Vagina (tissue), 2 donors: Measurements from ENCODE around the gene SMPDL3B. TPM values are rescaled to one million over a fixed set of nuclear protein-coding genes. Genes with fewer than 3 reads are reported as not detected.

Source experiments
- DNase-seq, 2 donors: peaks; one replicate each; pipeline ENCODE4 v3.0.0-alpha.2; 2017; ENCODE audit errors: extremely low spot score in 2 of 2
- H3K27ac ChIP-seq: fragments of 200-600 bp; sonication (generic); one replicate; pipeline ENCODE4 v1.5.1; 2019
- H3K27me3 ChIP-seq: fragments of 200-600 bp; sonication (generic); one replicate; pipeline ENCODE4 v1.5.1; 2019
- H3K36me3 ChIP-seq, 2 donors: fragments of 200-600 bp; sonication (generic); one replicate each; pipeline ENCODE4 v1.5.1; 2017 to 2019
- H3K4me1 ChIP-seq: fragments of 200-600 bp; sonication (generic); one replicate; pipeline ENCODE4 v1.5.1; 2019
- H3K4me3 ChIP-seq, 2 donors: fragments of 200-600 bp; sonication (generic); 1 replicate in 1 of 2; 2 replicates in 1 of 2; pipeline ENCODE4 v1.5.1; 2016 to 2019
- H3K9me3 ChIP-seq: fragments of 200-600 bp; sonication (generic); one replicate; pipeline ENCODE4 v1.5.1; 2019
- POLR2A ChIP-seq, 2 donors: fragments of 450-650 bp; IDR thresholded peaks; one replicate each; pipeline ENCODE4 v1.6.1; 2017; ENCODE audit warnings: antibody characterized with exemption in 2 of 2, mild to moderate bottlenecking in 2 of 2, moderate library complexity in 2 of 2
- POLR2AphosphoS5 ChIP-seq, 2 donors: sonication (generic); formaldehyde crosslinking; IDR thresholded peaks; one replicate each; pipeline ENCODE4 v1.9.0; 2017; ENCODE audit warnings: antibody characterized with exemption in 2 of 2, mild to moderate bottlenecking in 2 of 2, low read depth in 1 of 2; ENCODE audit not compliant: insufficient read depth in 1 of 2
- intact Hi-C: fragments of 100-400 bp; cut with DNase I; formaldehyde crosslinking; loops from one replicate; pipeline ENCODE4 v1.15.1; 2023
- total RNA-seq: library from RNA; depleted of rRNA; stranded (reverse); fragments of >200 nt; gene quantifications from one replicate; pipeline ENCODE4 v1.2.3, GENCODE V29; 2016
- TF ChIP-seq, protein P1 (sequence below), 3 experiments: fragments of 450-650 bp in 2 of 3; fragments of 200-600 bp in 1 of 3; sonication (generic) in 1 of 3; IDR thresholded peaks; one replicate each; pipeline ENCODE4 v1.5.1; 2017 to 2019; ENCODE audit warnings: antibody characterized with exemption in 3 of 3, mild to moderate bottlenecking in 2 of 3, moderate library complexity in 2 of 3

SMPDL3B gene
- total RNA-seq, 1 donor from 2014 or later, result 2.0 TPM

- Histone ChIP-seq H3K4me1 (peaks cover 30% of the 10 kb centered on the region), H3K9me3 (no peaks in the 10 kb centered on the region), H3K27me3 (no peaks in the 10 kb centered on the region), H3K36me3 (peaks cover 0 to 4% of the 10 kb centered on the region in 2 donors), H3K27ac (peak overlapping the region; percentile 83), H3K4me3 (peak overlapping the region; percentile 57 to 63)
- no peak for DNase-seq
- intact Hi-C loops, result no loop called here
- TF ChIP-seq POLR2A (IDR thresholded peaks at IDR 0.05), result no peak
- TF ChIP-seq POLR2AphosphoS5 (IDR thresholded peaks at IDR 0.05; ENCODE audit: insufficient read depth in 1 of 2, low read depth in 1 of 2), result no peak
- TF ChIP-seq, protein P1, sequence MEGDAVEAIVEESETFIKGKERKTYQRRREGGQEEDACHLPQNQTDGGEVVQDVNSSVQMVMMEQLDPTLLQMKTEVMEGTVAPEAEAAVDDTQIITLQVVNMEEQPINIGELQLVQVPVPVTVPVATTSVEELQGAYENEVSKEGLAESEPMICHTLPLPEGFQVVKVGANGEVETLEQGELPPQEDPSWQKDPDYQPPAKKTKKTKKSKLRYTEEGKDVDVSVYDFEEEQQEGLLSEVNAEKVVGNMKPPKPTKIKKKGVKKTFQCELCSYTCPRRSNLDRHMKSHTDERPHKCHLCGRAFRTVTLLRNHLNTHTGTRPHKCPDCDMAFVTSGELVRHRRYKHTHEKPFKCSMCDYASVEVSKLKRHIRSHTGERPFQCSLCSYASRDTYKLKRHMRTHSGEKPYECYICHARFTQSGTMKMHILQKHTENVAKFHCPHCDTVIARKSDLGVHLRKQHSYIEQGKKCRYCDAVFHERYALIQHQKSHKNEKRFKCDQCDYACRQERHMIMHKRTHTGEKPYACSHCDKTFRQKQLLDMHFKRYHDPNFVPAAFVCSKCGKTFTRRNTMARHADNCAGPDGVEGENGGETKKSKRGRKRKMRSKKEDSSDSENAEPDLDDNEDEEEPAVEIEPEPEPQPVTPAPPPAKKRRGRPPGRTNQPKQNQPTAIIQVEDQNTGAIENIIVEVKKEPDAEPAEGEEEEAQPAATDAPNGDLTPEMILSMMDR (IDR thresholded peaks at IDR 0.05), result no peak
Observed at GRCh38 chr1:27960762-27961645, 26.2 kb downstream of the SMPDL3B start.

DNA sequence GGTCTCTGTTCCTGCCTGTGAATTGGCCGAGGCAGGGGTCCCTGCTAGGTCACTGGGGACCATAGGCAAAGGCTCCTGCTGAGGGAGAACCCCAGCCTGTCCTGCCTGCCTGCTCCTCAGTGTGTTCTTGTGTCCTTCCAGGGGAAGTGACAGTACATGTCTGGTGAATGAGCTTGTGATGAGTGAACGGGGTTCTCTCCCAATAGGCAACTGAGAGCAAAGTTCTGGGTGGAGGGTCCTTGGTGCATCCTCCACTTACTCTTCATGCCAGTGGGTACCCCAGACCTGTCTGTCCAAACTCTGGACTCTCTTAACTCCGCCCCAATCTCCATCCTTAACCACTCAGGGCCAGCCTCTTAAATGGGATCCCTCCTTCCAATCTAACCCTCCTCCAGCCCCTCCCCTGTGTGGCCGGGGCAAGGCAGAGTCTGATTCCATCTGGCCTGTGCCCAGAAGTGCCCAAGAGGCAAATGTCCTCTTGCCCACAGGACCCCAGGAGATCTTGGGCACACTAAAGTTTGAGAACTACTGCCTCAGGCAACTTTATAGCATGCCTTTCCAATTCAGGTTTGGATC lies 26.9 kb downstream of the SMPDL3B start:
- no peak for DNase-seq
- peaks cover 0 to 11% of the 10 kb centered on the region in 2 donors for H3K36me3 ChIP-seq
- H3K27me3 ChIP-seq, result no peaks in the 10 kb centered on the region
- no peak overlapping the region for H3K27ac ChIP-seq
- H3K9me3 ChIP-seq, result no peaks in the 10 kb centered on the region
- intact Hi-C loops, result no loop called here
- no peak overlapping the region for H3K4me3 ChIP-seq
- H3K4me1 ChIP-seq, result peaks cover 30% of the 10 kb centered on the region
- TF ChIP-seq POLR2AphosphoS5 (IDR thresholded peaks at IDR 0.05; ENCODE audit: insufficient read depth in 1 of 2, low read depth in 1 of 2) (no peak), POLR2A (IDR thresholded peaks at IDR 0.05) (no peak)
- TF ChIP-seq, protein P1 (IDR thresholded peaks at IDR 0.05), result no peak

- no peak for DNase-seq
- Histone ChIP-seq H3K9me3 (no peaks in the 10 kb centered on the region), H3K27me3 (no peaks in the 10 kb centered on the region), H3K36me3 (peaks cover 0 to 15% of the 10 kb centered on the region in 2 donors), H3K4me3 (no peak overlapping the region), H3K27ac (no peak overlapping the region), H3K4me1 (peaks cover 28% of the 10 kb centered on the region)
- TF ChIP-seq, protein P1 (IDR thresholded peaks at IDR 0.05), result no peak
- TF ChIP-seq POLR2A (IDR thresholded peaks at IDR 0.05) (no peak), POLR2AphosphoS5 (IDR thresholded peaks at IDR 0.05; ENCODE audit: insufficient read depth in 1 of 2, low read depth in 1 of 2) (no peak)
- intact Hi-C loops, result no loop called here
Observed at GRCh38 chr1:27963393-27963792, 28.6 kb downstream of the SMPDL3B start.

- DNase-seq, result no peak
- no peak for TF ChIP-seq POLR2AphosphoS5 (IDR thresholded peaks at IDR 0.05; ENCODE audit: insufficient read depth in 1 of 2, low read depth in 1 of 2)
- no peak for TF ChIP-seq POLR2A (IDR thresholded peaks at IDR 0.05)
- TF ChIP-seq, protein P1 (IDR thresholded peaks at IDR 0.05), result no peak
- no peak overlapping the region for H3K27ac ChIP-seq
- no peaks in the 10 kb centered on the region for H3K9me3 ChIP-seq
- no peak overlapping the region for H3K4me3 ChIP-seq
- H3K27me3 ChIP-seq, result no peaks in the 10 kb centered on the region
- peaks cover 16% of the 10 kb centered on the region for H3K4me1 ChIP-seq
- H3K36me3 ChIP-seq, result peaks cover 0 to 15% of the 10 kb centered on the region in 2 donors
- intact Hi-C loops, result no loop called here
Observed at GRCh38 chr1:27966402-27967105, 31.8 kb downstream of the SMPDL3B start.
